Measurements from ENCODE around the gene EHBP1.

EHBP1 gene

GRCh38 chr2:62768615-62769014 is 63.1 kb downstream of the EHBP1 start:
- H3K4me1 ChIP-seq (ENCODE audit: control insufficient read depth, insufficient read depth, low read length, poor library complexity, severe bottlenecking), result no peaks in the 10 kb centered on the region
- H3K27me3 ChIP-seq (replicated peaks; ENCODE audit: control insufficient read depth, insufficient read depth, low read length, poor library complexity, severe bottlenecking), result no peaks in the 10 kb centered on the region
- no peak overlapping the region for H3K4me3 ChIP-seq (ENCODE audit: insufficient read depth, low read depth, low read length, poor library complexity, severe bottlenecking)
- no peaks in the 10 kb centered on the region for H3K36me3 ChIP-seq (ENCODE audit: control insufficient read depth, insufficient read depth, low read length)
- no peaks in the 10 kb centered on the region for H3K9me3 ChIP-seq (ENCODE audit: control insufficient read depth, low read length)
- DNase-seq, result no peak
- no peak overlapping the region for H3K27ac ChIP-seq (ENCODE audit: insufficient read depth, low read length, poor library complexity, severe bottlenecking)

DNA sequence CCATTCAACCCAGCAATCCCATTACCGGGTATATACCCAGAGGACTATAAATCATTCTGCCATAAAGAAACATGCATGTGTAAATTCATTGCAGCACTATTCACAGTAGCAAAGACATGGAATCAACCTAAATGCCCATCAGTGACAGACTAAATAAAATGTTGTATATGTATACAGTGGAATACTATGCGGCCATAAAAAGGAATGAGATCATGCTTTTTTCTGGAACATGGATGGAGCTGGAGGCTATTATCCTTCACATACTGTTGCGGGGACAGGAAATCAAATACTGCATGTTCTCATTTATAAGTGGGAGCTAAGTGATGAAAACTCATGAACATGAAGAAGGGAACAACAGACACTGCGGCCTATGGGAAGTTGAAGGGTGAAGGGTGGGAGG is 65.1 kb downstream of the EHBP1 start:
- Histone ChIP-seq H3K27ac (ENCODE audit: insufficient read depth, low read length, poor library complexity, severe bottlenecking) (no peak overlapping the region), H3K9me3 (ENCODE audit: control insufficient read depth, low read length) (no peaks in the 10 kb centered on the region), H3K4me3 (ENCODE audit: insufficient read depth, low read depth, low read length, poor library complexity, severe bottlenecking) (no peak overlapping the region), H3K36me3 (ENCODE audit: control insufficient read depth, insufficient read depth, low read length) (no peaks in the 10 kb centered on the region), H3K4me1 (ENCODE audit: control insufficient read depth, insufficient read depth, low read length, poor library complexity, severe bottlenecking) (no peaks in the 10 kb centered on the region), H3K27me3 (replicated peaks; ENCODE audit: control insufficient read depth, insufficient read depth, low read length, poor library complexity, severe bottlenecking) (no peaks in the 10 kb centered on the region)
- DNase-seq, result no peak

DNA sequence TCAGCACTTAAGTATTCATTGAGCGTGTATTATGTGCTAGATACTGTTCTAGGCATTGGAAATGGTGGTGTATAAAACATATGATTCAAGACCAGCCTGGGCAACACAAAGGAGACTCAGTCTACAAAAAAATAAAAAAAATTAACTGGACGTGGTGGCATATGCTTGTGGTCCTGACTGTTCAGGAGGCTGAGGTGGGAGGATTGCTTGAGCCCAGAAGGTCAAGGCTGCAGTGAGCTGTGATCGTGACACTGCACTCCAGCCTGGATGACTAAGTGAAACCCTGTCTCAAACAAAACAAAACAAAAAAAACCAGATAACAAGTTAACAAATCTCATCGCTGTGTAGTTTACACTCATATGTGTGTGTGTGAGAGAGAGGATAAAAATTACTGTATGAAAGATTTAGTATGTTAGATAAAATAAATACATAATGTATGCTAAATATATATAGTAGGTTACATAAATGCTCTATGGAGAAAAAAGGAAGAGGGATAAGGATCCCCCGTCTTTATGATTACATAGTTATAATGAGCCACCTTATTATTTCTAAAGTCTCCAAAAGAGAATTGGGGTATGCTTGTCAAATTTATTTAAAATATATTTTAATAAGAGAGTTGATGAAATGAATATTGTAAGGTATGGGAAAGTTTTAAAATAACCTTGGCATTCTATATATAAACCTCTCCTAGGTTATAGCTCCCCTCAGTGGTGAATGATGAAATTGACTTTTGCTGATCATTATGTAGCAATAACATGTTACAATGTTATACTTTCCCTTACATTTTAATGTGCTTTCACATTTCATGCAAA is 69.2 kb downstream of the EHBP1 start:
- no peak for DNase-seq
- Histone ChIP-seq H3K9me3 (ENCODE audit: control insufficient read depth, low read length) (no peaks in the 10 kb centered on the region), H3K27ac (ENCODE audit: insufficient read depth, low read length, poor library complexity, severe bottlenecking) (no peak overlapping the region), H3K36me3 (ENCODE audit: control insufficient read depth, insufficient read depth, low read length) (no peaks in the 10 kb centered on the region), H3K4me1 (ENCODE audit: control insufficient read depth, insufficient read depth, low read length, poor library complexity, severe bottlenecking) (no peaks in the 10 kb centered on the region), H3K27me3 (replicated peaks; ENCODE audit: control insufficient read depth, insufficient read depth, low read length, poor library complexity, severe bottlenecking) (no peaks in the 10 kb centered on the region), H3K4me3 (ENCODE audit: insufficient read depth, low read depth, low read length, poor library complexity, severe bottlenecking) (no peak overlapping the region)

DNA sequence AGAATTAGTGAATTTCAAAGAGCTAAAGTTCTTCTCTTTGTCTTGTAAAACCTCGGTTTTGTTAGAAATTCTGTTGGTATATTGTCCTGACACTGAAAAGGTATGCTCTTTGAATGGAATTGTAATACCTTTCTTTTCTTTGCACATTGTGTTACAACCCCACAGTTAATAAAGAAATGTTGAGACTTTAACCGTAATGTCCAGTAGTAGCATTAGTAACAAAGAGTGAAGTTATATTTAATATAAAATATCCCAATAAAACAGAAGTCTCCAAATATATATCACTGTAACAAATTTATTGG is 69.8 kb downstream of the EHBP1 start:
- DNase-seq, result no peak
- Histone ChIP-seq H3K27me3 (replicated peaks; ENCODE audit: control insufficient read depth, insufficient read depth, low read length, poor library complexity, severe bottlenecking) (no peaks in the 10 kb centered on the region), H3K9me3 (ENCODE audit: control insufficient read depth, low read length) (no peaks in the 10 kb centered on the region), H3K27ac (ENCODE audit: insufficient read depth, low read length, poor library complexity, severe bottlenecking) (no peak overlapping the region), H3K4me3 (ENCODE audit: insufficient read depth, low read depth, low read length, poor library complexity, severe bottlenecking) (no peak overlapping the region), H3K4me1 (ENCODE audit: control insufficient read depth, insufficient read depth, low read length, poor library complexity, severe bottlenecking) (no peaks in the 10 kb centered on the region), H3K36me3 (ENCODE audit: control insufficient read depth, insufficient read depth, low read length) (no peaks in the 10 kb centered on the region)

DNA sequence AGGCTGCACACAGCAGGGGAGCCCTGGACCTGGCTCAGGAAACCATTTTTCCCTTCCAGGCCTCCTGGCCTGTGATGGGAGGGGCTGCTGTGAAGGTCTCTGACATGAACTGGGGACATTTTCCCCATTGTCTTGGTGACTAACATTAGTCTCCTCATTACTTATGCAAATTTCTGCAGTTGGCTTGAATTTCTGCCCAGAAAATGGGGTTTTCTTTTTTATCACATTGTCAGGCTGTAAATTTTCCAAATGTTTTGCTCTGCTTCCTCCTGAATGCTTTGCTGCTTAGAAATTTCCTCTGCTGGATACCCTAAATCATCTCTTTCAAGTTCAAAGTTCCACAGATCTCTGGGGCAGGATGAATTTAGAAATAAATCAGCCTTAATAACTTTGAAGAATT is 78.2 kb downstream of the EHBP1 start:
- Histone ChIP-seq H3K27ac (ENCODE audit: insufficient read depth, low read length, poor library complexity, severe bottlenecking) (no peak overlapping the region), H3K4me3 (ENCODE audit: insufficient read depth, low read depth, low read length, poor library complexity, severe bottlenecking) (no peak overlapping the region)
- DNase-seq, result no peak

GRCh38 chr2:62784341-62784740 is 78.8 kb downstream of the EHBP1 start:
- Histone ChIP-seq H3K9me3 (ENCODE audit: control insufficient read depth, low read length) (no peaks in the 10 kb centered on the region), H3K36me3 (ENCODE audit: control insufficient read depth, insufficient read depth, low read length) (no peaks in the 10 kb centered on the region), H3K27ac (ENCODE audit: insufficient read depth, low read length, poor library complexity, severe bottlenecking) (no peak overlapping the region), H3K4me3 (ENCODE audit: insufficient read depth, low read depth, low read length, poor library complexity, severe bottlenecking) (no peak overlapping the region), H3K4me1 (ENCODE audit: control insufficient read depth, insufficient read depth, low read length, poor library complexity, severe bottlenecking) (no peaks in the 10 kb centered on the region), H3K27me3 (replicated peaks; ENCODE audit: control insufficient read depth, insufficient read depth, low read length, poor library complexity, severe bottlenecking) (no peaks in the 10 kb centered on the region)
- no peak for DNase-seq

More for the DNA sequence above, 78.2 kb downstream of the EHBP1 start:
- H3K9me3 ChIP-seq (ENCODE audit: control insufficient read depth, low read length), result no peaks in the 10 kb centered on the region
- H3K36me3 ChIP-seq (ENCODE audit: control insufficient read depth, insufficient read depth, low read length), result no peaks in the 10 kb centered on the region
- no peaks in the 10 kb centered on the region for H3K27me3 ChIP-seq (replicated peaks; ENCODE audit: control insufficient read depth, insufficient read depth, low read length, poor library complexity, severe bottlenecking)
- H3K4me1 ChIP-seq (ENCODE audit: control insufficient read depth, insufficient read depth, low read length, poor library complexity, severe bottlenecking), result no peaks in the 10 kb centered on the region

DNA sequence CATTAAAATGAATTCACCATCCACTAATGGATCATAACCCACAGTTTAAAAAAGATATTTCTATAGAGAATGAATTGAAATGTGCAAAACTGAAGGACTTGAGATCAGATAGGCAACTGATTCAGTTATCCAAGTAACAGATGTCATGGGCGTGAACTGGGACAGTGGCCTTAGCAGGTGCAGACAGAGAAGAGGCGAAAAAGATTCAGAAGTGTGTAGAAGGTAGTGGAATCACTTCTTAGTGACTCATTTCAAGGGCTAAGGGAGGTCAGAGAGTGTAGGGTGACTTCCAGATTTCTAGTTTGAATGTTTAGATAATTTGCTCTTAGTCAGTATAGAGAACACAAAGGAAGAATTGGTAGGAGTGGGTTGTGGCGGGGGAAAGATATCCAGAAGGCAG is 79.7 kb downstream of the EHBP1 start:
- no peak overlapping the region for H3K4me3 ChIP-seq (ENCODE audit: insufficient read depth, low read depth, low read length, poor library complexity, severe bottlenecking)
- H3K9me3 ChIP-seq (ENCODE audit: control insufficient read depth, low read length), result no peaks in the 10 kb centered on the region
- DNase-seq, result no peak
- H3K27me3 ChIP-seq (replicated peaks; ENCODE audit: control insufficient read depth, insufficient read depth, low read length, poor library complexity, severe bottlenecking), result no peaks in the 10 kb centered on the region
- H3K4me1 ChIP-seq (ENCODE audit: control insufficient read depth, insufficient read depth, low read length, poor library complexity, severe bottlenecking), result no peaks in the 10 kb centered on the region
- H3K36me3 ChIP-seq (ENCODE audit: control insufficient read depth, insufficient read depth, low read length), result no peaks in the 10 kb centered on the region
- H3K27ac ChIP-seq (ENCODE audit: insufficient read depth, low read length, poor library complexity, severe bottlenecking), result no peak overlapping the region

DNA sequence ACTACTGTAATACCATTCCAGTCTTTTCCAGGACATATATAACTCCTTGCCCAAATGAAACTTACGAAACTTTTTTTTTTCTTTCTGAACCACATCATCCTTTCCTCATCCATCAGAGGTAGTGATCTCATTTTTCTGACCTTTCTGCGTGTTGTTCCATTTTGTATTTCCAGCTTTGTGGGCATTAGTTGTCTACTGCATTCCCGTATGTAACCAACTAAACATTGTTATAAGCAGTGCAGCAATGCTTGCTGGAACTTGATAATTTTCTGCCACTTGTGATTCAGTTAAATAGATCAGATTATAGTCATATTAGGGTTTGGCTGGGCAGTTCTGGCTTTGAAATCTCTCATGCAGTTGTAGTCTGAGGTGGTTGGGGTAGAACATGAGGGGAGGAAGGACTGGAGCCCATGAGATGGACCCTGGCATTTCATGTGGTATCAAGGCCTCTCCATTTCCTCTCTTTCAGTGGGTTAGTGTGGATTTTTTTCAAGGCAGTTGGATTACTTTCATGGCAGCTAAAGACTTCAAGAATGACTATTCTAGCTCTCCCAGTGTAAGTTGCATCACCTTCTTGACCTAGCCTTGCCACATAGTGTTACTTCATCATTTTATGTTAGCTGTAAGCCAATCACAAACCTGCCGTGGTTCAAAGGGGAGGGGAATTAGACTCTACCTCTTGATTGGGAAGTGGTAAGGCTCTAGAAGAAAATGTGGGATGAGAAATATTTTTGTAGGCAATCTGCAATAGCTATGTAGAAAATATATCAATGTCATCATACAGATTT is 80.5 kb downstream of the EHBP1 start:
- Histone ChIP-seq H3K36me3 (ENCODE audit: control insufficient read depth, insufficient read depth, low read length) (no peaks in the 10 kb centered on the region), H3K4me1 (ENCODE audit: control insufficient read depth, insufficient read depth, low read length, poor library complexity, severe bottlenecking) (no peaks in the 10 kb centered on the region), H3K4me3 (ENCODE audit: insufficient read depth, low read depth, low read length, poor library complexity, severe bottlenecking) (no peak overlapping the region), H3K9me3 (ENCODE audit: control insufficient read depth, low read length) (no peaks in the 10 kb centered on the region), H3K27me3 (replicated peaks; ENCODE audit: control insufficient read depth, insufficient read depth, low read length, poor library complexity, severe bottlenecking) (no peaks in the 10 kb centered on the region), H3K27ac (ENCODE audit: insufficient read depth, low read length, poor library complexity, severe bottlenecking) (no peak overlapping the region)
- no peak for DNase-seq

- no peak overlapping the region for H3K27ac ChIP-seq (ENCODE audit: insufficient read depth, low read length, poor library complexity, severe bottlenecking)
- no peaks in the 10 kb centered on the region for H3K4me1 ChIP-seq (ENCODE audit: control insufficient read depth, insufficient read depth, low read length, poor library complexity, severe bottlenecking)
- no peak overlapping the region for H3K4me3 ChIP-seq (ENCODE audit: insufficient read depth, low read depth, low read length, poor library complexity, severe bottlenecking)
- DNase-seq, result no peak
- H3K27me3 ChIP-seq (replicated peaks; ENCODE audit: control insufficient read depth, insufficient read depth, low read length, poor library complexity, severe bottlenecking), result no peaks in the 10 kb centered on the region
- no peaks in the 10 kb centered on the region for H3K9me3 ChIP-seq (ENCODE audit: control insufficient read depth, low read length)
- H3K36me3 ChIP-seq (ENCODE audit: control insufficient read depth, insufficient read depth, low read length), result no peaks in the 10 kb centered on the region
Measured at GRCh38 chr2:62787386-62787785, 81.9 kb downstream of the EHBP1 start.

GRCh38 chr2:62789518-62789917 is 84.0 kb downstream of the EHBP1 start:
- DNase-seq, result no peak
- no peak overlapping the region for H3K4me3 ChIP-seq (ENCODE audit: insufficient read depth, low read depth, low read length, poor library complexity, severe bottlenecking)
- H3K4me1 ChIP-seq (ENCODE audit: control insufficient read depth, insufficient read depth, low read length, poor library complexity, severe bottlenecking), result no peaks in the 10 kb centered on the region
- H3K27me3 ChIP-seq (replicated peaks; ENCODE audit: control insufficient read depth, insufficient read depth, low read length, poor library complexity, severe bottlenecking), result no peaks in the 10 kb centered on the region
- H3K36me3 ChIP-seq (ENCODE audit: control insufficient read depth, insufficient read depth, low read length), result no peaks in the 10 kb centered on the region
- no peak overlapping the region for H3K27ac ChIP-seq (ENCODE audit: insufficient read depth, low read length, poor library complexity, severe bottlenecking)
- no peaks in the 10 kb centered on the region for H3K9me3 ChIP-seq (ENCODE audit: control insufficient read depth, low read length)

Measured in effector memory CD4-positive, alpha-beta T cell (primary cell).